ENCODE data around the gene ARHGAP45.

ARHGAP45 gene, protein sequence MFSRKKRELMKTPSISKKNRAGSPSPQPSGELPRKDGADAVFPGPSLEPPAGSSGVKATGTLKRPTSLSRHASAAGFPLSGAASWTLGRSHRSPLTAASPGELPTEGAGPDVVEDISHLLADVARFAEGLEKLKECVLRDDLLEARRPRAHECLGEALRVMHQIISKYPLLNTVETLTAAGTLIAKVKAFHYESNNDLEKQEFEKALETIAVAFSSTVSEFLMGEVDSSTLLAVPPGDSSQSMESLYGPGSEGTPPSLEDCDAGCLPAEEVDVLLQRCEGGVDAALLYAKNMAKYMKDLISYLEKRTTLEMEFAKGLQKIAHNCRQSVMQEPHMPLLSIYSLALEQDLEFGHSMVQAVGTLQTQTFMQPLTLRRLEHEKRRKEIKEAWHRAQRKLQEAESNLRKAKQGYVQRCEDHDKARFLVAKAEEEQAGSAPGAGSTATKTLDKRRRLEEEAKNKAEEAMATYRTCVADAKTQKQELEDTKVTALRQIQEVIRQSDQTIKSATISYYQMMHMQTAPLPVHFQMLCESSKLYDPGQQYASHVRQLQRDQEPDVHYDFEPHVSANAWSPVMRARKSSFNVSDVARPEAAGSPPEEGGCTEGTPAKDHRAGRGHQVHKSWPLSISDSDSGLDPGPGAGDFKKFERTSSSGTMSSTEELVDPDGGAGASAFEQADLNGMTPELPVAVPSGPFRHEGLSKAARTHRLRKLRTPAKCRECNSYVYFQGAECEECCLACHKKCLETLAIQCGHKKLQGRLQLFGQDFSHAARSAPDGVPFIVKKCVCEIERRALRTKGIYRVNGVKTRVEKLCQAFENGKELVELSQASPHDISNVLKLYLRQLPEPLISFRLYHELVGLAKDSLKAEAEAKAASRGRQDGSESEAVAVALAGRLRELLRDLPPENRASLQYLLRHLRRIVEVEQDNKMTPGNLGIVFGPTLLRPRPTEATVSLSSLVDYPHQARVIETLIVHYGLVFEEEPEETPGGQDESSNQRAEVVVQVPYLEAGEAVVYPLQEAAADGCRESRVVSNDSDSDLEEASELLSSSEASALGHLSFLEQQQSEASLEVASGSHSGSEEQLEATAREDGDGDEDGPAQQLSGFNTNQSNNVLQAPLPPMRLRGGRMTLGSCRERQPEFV

DNA sequence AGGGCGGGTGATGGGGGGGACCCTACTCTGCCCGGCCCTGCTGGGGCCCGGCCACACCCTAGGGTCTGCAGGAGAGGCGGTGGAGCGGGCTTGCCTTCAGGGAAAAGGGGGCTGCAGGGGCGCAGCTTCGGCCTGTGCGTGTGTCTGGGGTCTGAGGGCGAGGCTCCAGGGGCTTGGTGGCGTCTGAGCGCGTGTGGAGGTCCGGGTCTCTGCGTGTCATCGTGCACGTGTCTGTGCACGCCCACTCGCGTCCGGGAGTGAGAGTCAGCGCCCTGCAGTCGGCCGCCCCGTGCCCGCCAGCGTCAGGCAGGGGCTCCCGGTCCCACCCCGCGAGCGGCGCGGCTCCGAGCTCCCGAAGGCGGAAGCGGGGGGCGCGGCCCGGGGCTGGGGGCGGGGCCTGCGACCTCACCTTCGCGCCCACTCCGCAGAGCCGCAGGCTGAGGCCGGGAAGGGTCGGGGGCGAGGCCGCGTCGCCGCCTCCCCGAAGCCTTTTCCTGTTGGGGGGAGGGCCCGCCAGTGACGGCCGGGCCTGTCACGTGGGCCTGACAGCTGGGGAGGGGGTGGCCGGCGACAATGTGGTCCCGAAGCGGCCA is at the start of gene ARHGAP45:
Gene ARHGAP45, plus strand, starts transcription at position 420 of the 593 bp plus-strand sequence. CDS start 239 bp downstream, outside the sequence.
- peaks cover 15% of the 10 kb centered on the region for H3K36me3 ChIP-seq (replicated peaks; ENCODE audit: low read depth, low read length)
- peak within 1 kb of the TSS; percentile 98 for H3K4me2 ChIP-seq (ENCODE audit: low read length)
- no peaks in the 10 kb centered on the region for H3K9me3 ChIP-seq (ENCODE audit: insufficient read depth, low read length)
- no peaks in the 10 kb centered on the region for H3K27me3 ChIP-seq (ENCODE audit: low read depth, low read length)
- peak within 1 kb of the TSS; percentile 95 for H3K4me3 ChIP-seq (ENCODE audit: low read length)
- no peak within 1 kb of the TSS for H2AFZ ChIP-seq (ENCODE audit: low read depth, low read length)
- TF ChIP-seq EZH2phosphoT487 (IDR thresholded peaks at IDR 0.05; ENCODE audit: low read depth): no peak
- TF ChIP-seq, protein P1, sequence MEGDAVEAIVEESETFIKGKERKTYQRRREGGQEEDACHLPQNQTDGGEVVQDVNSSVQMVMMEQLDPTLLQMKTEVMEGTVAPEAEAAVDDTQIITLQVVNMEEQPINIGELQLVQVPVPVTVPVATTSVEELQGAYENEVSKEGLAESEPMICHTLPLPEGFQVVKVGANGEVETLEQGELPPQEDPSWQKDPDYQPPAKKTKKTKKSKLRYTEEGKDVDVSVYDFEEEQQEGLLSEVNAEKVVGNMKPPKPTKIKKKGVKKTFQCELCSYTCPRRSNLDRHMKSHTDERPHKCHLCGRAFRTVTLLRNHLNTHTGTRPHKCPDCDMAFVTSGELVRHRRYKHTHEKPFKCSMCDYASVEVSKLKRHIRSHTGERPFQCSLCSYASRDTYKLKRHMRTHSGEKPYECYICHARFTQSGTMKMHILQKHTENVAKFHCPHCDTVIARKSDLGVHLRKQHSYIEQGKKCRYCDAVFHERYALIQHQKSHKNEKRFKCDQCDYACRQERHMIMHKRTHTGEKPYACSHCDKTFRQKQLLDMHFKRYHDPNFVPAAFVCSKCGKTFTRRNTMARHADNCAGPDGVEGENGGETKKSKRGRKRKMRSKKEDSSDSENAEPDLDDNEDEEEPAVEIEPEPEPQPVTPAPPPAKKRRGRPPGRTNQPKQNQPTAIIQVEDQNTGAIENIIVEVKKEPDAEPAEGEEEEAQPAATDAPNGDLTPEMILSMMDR (IDR thresholded peaks at IDR 0.05; ENCODE audit: low read depth, low read length): no peak
- no peaks in the 10 kb centered on the region for H4K20me1 ChIP-seq (ENCODE audit: insufficient read depth, low read length)
- peak within 1 kb of the TSS; percentile 93 for H3K9ac ChIP-seq (ENCODE audit: low read length)
- H3K4me1 ChIP-seq (ENCODE audit: low read length): peaks cover 25% of the 10 kb centered on the region
- peaks cover 31% of the 10 kb centered on the region for H3K79me2 ChIP-seq (ENCODE audit: low read length)
- peak within 1 kb of the TSS; percentile 77 for H3K27ac ChIP-seq (ENCODE audit: low read length)

DNA sequence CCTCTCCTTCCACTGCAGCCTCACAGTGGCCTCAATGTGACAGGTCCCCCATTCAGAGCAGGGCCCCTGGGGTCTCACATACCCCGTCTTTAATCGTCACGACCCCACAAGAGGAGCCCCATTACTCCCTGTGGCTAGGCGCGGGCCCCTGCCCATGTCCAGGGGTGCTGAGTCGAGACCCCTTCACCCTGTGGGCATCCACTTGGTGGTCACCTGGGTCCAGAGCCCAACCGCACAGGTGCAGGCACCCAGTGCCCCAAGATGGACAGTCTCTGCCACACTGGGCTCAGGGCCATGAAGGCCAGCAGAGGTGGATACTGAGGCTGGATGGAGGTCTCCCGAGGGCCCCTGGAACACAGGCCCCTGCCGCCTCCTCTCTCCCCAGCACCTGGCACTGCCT is 49.1 kb upstream of the ARHGAP45 start:
- H3K36me3 ChIP-seq (replicated peaks; ENCODE audit: low read depth, low read length): peaks cover 21% of the 10 kb centered on the region
- H4K20me1 ChIP-seq (ENCODE audit: insufficient read depth, low read length): peaks cover 71% of the 10 kb centered on the region
- no peak overlapping the region for H3K27ac ChIP-seq (ENCODE audit: low read length)
- H3K79me2 ChIP-seq (ENCODE audit: low read length): peaks cover 81% of the 10 kb centered on the region
- peak overlapping the region; percentile 38 for H3K4me2 ChIP-seq (ENCODE audit: low read length)
- TF ChIP-seq EZH2phosphoT487 (IDR thresholded peaks at IDR 0.05; ENCODE audit: low read depth): no peak
- TF ChIP-seq, protein P1 (IDR thresholded peaks at IDR 0.05; ENCODE audit: low read depth, low read length): no peak
- H3K4me3 ChIP-seq (ENCODE audit: low read length): peak overlapping the region; percentile 19; the same call in 1 of the 2 replicates
- 0 out of 2 replicates have a peak overlapping the region, but pooled peaks have one; percentile 5 for H3K9ac ChIP-seq (ENCODE audit: low read length)
- no peaks in the 10 kb centered on the region for H3K27me3 ChIP-seq (ENCODE audit: low read depth, low read length)
- H3K9me3 ChIP-seq (ENCODE audit: insufficient read depth, low read length): no peaks in the 10 kb centered on the region
- peaks cover 37% of the 10 kb centered on the region for H3K4me1 ChIP-seq (ENCODE audit: low read length)
- H2AFZ ChIP-seq (ENCODE audit: low read depth, low read length): no peak overlapping the region

DNA sequence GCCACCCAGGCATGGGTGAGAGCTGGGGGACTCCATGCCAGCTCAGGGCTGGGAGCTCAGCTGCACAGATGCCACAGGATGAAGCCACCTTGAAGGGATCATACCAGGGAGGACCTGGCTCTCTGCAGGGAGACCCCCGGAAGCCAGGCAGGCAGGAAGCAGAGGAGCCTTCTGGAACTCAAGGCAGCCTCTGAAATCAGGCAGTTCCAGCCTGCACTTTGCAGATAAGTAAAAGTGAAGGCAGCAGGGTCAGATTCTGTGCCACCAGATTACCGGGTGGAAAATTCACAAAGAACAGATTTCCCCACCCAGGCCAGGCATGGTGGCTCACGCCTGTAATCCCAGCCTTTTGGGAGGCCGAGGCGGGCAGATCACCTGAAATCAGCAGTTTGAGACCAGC is 48.6 kb upstream of the ARHGAP45 start:
- TF ChIP-seq EZH2phosphoT487 (IDR thresholded peaks at IDR 0.05; ENCODE audit: low read depth): no peak
- TF ChIP-seq, protein P1 (IDR thresholded peaks at IDR 0.05; ENCODE audit: low read depth, low read length): no peak
- Histone ChIP-seq H3K27me3 (ENCODE audit: low read depth, low read length) (no peaks in the 10 kb centered on the region), H4K20me1 (ENCODE audit: insufficient read depth, low read length) (peaks cover 70% of the 10 kb centered on the region), H3K36me3 (replicated peaks; ENCODE audit: low read depth, low read length) (peaks cover 17% of the 10 kb centered on the region), H3K27ac (ENCODE audit: low read length) (no peak overlapping the region), H3K4me1 (ENCODE audit: low read length) (peaks cover 37% of the 10 kb centered on the region), H3K9me3 (ENCODE audit: insufficient read depth, low read length) (no peaks in the 10 kb centered on the region), H3K4me3 (ENCODE audit: low read length) (peak overlapping the region; percentile 92; the same call in 1 of the 2 replicates), H3K79me2 (ENCODE audit: low read length) (peaks cover 76% of the 10 kb centered on the region), H3K4me2 (ENCODE audit: low read length) (peak overlapping the region; percentile 38), H3K9ac (ENCODE audit: low read length) (no peak overlapping the region), H2AFZ (ENCODE audit: low read depth, low read length) (no peak overlapping the region)
